Left hindlimb (tissue), 1 donor: Measurements from ENCODE around the gene DNER.
A peak's percentile ranks its signal among the peaks of the same experiment; 100 is the strongest.

Experiments used
- DNase-seq: peaks from one replicate; pipeline ENCODE4 v3.0.0-alpha.2; 2018

Gene DNER

DNA sequence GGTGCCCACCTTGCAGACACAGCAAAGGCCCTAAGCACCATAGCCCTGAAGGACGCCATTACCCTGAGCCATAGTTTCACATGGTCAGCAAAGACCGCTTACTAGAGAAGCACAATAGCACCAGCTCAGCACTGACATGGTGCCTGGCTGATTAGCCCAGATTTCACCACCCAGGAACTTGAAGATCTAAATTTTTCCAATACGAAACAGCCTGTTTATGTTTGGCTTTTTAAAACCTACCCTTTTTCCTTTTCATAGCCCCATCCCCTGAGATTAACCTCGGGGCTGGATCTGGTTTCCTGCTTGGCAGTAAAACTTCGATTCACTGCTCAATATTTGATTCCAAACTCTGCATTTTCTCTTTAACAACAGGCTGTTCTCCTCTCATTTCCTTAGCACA lies 284.8 kb downstream of the DNER start:
- no peak for DNase-seq

DNA sequence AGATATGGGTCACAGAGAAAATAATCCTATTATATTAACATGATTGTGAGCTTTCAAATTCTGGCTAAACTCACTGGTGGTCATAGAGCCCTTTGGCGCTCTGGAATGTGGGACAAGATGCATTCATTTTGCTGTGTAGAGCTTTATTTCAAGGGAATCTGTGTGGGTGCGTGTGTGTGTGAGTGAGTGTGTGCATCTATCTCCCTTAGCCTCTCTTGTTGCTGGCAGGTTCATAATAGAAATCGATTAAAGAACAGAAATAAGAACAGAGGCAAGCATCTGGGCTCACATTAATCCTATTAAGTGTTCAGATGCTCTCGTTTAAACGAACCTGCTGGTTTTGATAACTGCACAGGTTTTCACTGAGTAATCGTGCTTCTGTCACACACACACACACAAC lies 287.9 kb downstream of the DNER start:
- no peak for DNase-seq

GRCh38 chr2:229425598-229425997 lies 288.8 kb downstream of the DNER start:
- no peak for DNase-seq

- DNase-seq, result no peak
Measured at GRCh38 chr2:229422063-229422462, 292.3 kb downstream of the DNER start.

DNA sequence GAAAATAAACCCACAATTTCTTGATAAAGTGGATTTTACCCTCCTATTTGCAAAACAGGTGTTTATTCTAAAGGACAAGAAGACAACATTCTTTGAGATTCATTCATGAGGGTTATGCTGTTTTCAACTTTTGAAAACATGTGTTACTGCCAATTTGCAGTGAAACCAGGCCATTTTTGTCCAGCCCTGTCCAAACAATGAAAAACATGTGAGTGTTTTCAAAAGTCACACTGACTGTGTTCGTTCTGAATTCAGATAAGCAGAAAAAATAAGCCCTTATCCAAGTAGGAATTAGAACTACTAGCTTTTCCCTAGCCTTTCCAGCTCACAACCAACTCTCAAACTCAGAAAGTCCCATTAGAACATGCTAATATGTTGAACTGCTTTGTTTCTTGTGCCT lies 295.2 kb downstream of the DNER start:
- no peak for DNase-seq

DNA sequence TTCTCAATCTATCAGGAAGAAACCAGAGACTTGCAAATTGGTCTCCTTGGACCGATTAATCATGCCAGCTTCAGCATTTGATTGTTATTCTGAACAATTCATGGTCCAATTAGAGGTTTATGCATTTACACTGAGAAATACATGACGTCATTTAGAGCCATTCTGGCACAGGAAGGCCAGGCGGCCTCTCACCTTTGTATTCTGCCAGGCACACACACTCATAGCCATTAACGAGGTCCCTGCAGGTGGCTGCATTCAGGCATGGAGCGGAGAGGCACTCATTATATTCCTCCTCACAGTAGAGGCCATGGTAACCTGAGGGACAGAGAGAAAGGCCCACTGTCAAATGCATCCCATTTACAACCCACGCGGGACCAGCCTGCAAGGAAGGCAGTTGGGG lies 296.4 kb downstream of the DNER start:
- no peak for DNase-seq

DNA sequence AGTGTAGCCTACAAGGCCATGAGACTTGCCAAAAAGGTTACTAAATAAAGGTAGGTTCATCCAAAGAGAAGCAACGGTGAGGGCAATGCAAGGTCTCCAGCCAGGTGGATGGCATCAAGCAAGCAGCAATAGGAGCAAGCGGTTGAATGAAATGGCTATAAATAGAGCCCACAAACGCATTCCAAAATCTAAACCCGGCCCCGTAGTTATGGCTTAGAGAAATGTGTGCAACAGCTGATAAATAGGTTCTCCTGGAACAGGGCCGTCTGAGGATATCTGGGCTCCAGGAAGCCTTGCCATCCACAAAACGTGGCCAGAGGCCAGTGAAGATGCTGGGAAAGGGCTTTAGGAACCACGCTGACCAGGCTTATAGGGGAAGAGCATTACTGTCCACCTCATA lies 297.2 kb downstream of the DNER start:
- DNase-seq, result no peak

- DNase-seq, result peak; percentile 69
Measured at GRCh38 chr2:229416116-229416694, 298.1 kb downstream of the DNER start.

GRCh38 chr2:229414631-229415030 lies 299.7 kb downstream of the DNER start:
- DNase-seq, result no peak

DNA sequence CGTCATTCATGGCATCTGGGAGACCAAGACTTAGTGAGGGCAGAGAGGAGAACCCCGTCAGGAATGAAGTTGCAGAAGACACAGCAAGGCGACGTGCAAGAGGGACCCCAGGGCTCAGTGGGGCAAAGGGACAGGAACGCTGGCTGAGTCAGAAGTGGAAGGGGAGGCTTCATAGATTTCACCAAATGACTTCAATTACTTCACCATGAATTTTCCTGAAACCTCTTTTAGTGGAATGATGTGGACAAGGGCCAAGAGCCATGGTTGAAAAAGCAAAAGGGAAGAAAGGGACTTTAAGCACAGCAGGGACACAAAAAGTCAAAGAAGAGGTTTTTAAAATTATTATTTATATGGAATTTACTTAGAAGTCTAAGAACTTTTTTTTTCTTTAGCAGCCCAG lies 301.7 kb downstream of the DNER start:
- no peak for DNase-seq

GRCh38 chr2:229410946-229411345 lies 303.4 kb downstream of the DNER start:
- no peak for DNase-seq

DNA sequence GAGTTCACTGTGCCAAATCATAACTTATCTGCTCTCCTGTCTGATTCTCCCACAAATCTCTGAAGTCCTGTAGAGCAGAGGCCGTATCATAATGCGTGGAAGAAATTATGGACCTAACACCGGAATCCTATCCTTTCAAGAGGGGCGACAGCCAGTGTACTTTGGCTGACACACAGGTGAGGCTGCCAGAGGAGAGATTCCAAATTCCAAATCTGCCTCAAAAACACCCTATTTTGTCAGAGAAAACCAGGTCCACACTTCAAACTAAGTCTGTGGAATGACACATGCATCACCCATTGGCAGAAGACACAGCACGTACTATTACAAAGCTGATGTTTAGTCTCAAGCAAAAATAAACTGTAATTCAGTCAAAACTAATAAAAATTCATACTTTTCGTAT lies 304.1 kb downstream of the DNER start:
- DNase-seq, result peak; percentile 74

GRCh38 chr2:229409751-229410181 lies 304.6 kb downstream of the DNER start:
- DNase-seq, result no peak

GRCh38 chr2:229408962-229409361 lies 305.4 kb downstream of the DNER start:
- DNase-seq, result no peak

DNA sequence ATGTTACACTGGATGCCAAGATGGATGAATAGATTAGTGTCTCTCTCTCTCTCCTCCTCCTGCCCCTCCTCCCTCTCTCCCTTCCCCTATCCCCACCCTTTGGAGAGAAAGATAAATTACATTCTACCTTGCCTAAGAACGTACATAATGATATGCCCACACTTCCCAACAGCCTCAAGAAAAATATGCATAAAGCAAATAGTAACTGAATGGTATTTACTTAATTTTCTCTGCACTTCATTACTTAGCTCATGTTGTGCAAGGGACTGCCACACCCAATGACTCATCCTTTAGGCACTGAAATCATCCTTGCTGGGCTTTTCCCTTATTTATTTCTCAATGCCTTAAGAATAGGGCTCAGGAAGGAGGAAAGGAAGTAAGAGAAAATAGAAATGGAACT lies 306.0 kb downstream of the DNER start:
- peak; percentile 38 for DNase-seq

DNA sequence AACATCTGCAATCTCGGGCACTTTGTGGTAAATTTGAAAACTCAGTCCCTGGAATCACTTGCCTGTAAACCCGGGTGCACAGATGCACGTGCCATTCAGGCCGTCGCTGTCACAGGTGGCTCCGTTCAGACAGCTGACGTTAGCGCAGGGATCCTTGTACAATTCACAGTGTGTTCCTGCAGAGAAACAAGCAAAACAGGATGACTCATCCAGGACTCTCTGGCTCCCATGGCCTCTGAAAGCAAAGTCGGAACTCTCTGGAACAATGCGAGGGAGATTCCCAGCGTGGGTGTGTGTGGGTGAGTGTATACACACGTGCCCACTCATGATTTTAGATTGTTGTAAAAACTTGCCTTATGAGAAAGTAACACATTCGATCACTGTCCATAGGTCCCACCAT lies 307.2 kb downstream of the DNER start:
- DNase-seq, result peak; percentile 40

DNA sequence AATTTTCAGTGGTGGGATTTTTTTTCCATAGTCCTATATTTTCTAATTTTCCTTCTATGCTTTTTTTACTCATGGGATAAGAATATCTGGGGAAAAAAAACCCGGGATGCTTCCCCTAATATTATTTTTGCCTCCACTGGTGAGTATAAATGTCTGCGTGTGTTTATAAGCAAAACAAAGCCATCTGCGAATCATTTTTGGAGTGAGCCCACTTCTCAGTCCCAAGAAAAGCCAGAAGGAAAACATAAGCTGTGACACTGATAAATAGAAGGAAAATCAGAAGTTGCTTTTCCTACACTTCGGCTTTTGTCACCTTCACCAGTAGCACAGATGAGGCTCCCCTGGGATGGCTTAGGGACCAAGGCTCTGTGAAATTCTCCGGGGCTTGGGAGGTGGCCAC lies 308.6 kb downstream of the DNER start:
- no peak for DNase-seq

GRCh38 chr2:229403296-229403695 lies 311.1 kb downstream of the DNER start:
- DNase-seq, result no peak

- no peak for DNase-seq
Measured at GRCh38 chr2:229401171-229401865, 313.0 kb downstream of the DNER start.

GRCh38 chr2:229393926-229394325 lies 320.4 kb downstream of the DNER start:
- DNase-seq, result no peak

DNA sequence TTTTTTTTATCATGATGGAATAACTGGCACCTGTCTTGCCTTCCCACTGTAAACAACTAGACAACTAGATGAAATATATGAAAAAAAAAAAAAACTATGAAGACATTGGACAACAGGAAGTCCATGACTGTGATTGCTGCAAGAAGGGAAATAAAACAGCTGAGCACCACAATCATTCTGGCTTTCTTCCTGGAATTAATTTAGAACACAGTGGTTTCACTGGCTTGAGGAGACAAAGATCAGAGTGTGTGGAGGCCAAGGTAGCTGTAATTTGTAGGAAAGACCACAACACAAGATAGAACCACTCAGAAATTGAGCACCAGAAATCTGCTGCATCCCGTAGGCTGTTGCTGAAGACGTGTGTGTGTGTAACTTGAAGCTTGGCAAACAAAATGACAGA lies 322.2 kb downstream of the DNER start:
- DNase-seq, result no peak

- no peak for DNase-seq
Measured at GRCh38 chr2:229388731-229389130, 325.6 kb downstream of the DNER start.

DNA sequence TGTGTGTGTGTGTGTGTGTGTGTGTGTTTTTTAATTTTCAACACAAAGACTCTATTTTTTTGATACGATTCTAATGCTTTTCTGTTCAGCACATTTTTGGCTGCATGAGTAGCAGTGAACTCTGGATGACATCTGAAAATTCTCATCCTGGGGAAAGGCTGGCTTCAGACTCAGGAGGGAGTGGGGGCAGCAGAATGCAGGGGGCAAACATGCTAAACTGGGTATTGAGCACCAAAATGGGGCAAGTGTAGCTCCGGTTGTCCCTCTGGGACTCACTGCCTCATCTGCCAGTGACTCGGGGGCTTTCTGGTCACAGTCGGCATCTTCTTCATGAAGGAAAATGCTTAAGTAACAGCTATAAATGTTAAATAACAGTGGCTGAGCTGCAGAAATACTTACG lies 326.5 kb downstream of the DNER start:
- no peak for DNase-seq

DNA sequence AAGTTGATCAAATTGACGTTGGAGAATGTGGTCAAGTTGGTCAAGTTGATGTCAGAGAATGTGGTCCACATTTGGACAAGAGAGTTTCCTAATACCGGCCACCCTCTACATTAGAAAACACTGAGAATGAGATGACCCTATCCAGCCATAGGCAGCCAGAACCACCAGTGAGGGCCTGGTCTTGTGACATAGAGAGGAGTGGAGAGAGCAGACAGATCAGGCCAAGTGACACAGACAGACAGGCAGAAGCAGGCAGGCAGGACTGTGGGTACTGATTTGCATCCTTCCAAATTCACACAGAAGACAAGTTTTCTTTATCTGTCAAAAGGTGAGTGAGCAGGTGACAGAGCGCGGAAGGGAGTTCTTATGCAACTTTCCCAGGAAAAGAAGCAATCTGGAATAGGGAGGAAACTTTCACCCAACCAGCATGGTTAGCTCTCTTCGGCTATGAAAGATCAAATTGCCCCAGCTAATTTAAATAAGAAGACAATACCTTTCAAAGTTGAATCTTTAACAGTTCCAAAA lies 334.2 kb downstream of the DNER start:
- no peak for DNase-seq

DNA sequence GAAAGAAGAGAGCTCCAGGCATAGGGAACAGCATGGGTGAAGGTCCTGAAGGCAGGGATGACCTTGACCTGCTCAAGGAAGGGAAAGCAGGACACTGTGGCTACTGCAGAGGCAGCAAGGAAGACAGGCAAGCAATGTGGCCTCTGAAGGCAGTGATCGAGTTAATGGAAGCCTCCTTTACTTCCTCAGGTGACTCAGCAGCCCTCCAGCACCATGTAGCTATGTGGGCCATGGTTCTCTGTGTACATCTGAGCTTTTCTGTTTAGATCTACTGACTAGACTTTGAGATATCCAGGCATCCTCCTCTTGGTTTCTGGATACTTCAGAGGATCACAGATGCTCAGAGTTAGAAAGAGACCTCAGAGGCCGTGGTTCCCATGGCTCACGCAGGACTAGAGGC lies 336.0 kb downstream of the DNER start:
- no peak for DNase-seq
